Peyer's patch (tissue), 4 donors: Measurements from ENCODE around the gene RMND5A. TPM values are rescaled to one million over a fixed set of nuclear protein-coding genes. Genes with fewer than 3 reads are reported as not detected.

Experiments
- DNase-seq, 3 donors: peaks; one replicate each; pipeline ENCODE4 v3.0.0-alpha.2; 2017 to 2019
- H3K27ac ChIP-seq, 4 donors: fragments of 200-600 bp; sonication (generic); one replicate each; pipeline ENCODE4 v1.5.1; 2016 to 2019
- H3K27me3 ChIP-seq, 2 donors: fragments of 200-600 bp; sonication (generic); one replicate each; pipeline ENCODE4 v1.5.1; 2019
- H3K36me3 ChIP-seq, 3 donors: fragments of 200-600 bp; sonication (generic); one replicate each; pipeline ENCODE4 v1.5.1; 2016 to 2019
- H3K4me1 ChIP-seq, 4 donors: fragments of 200-600 bp; sonication (generic); one replicate each; pipeline ENCODE4 v1.5.1; 2016 to 2019
- H3K4me3 ChIP-seq, 4 donors: fragments of 200-600 bp; sonication (generic); 1 replicate in 3 of 4; 2 replicates in 1 of 4; pipeline ENCODE4 v1.5.1; 2016 to 2019; ENCODE audit warnings: mild to moderate bottlenecking in 1 of 4
- H3K9me3 ChIP-seq, 4 donors: fragments of 200-600 bp; sonication (generic); one replicate each; pipeline ENCODE4 v1.5.1; 2016 to 2019; ENCODE audit warnings: mild to moderate bottlenecking in 1 of 4
- CTCF ChIP-seq, 6 experiments: fragments of 450-650 bp in 4 of 6; fragments of 200-600 bp in 2 of 6; sonication (generic) in 1 of 6; IDR thresholded peaks; one replicate each; pipeline ENCODE4 v1.5.1; 2017 to 2019; ENCODE audit warnings: antibody characterized with exemption in 6 of 6, mild to moderate bottlenecking in 3 of 6, moderate library complexity in 1 of 6
- POLR2A ChIP-seq, 2 donors: fragments of 450-650 bp; IDR thresholded peaks; one replicate each; pipeline ENCODE4 v1.5.1; 2017; ENCODE audit warnings: antibody characterized with exemption in 2 of 2, mild to moderate bottlenecking in 2 of 2, moderate library complexity in 2 of 2
- total RNA-seq, 4 donors: library from RNA; depleted of rRNA; stranded (reverse); fragments of >200 nt; gene quantifications; one replicate each; pipeline ENCODE4 v1.1.0, GENCODE V29; 2016

Gene RMND5A
- total RNA-seq, 4 donors from 2014 or later, result 26.4 to 98.6 (median 49.6) TPM

DNA sequence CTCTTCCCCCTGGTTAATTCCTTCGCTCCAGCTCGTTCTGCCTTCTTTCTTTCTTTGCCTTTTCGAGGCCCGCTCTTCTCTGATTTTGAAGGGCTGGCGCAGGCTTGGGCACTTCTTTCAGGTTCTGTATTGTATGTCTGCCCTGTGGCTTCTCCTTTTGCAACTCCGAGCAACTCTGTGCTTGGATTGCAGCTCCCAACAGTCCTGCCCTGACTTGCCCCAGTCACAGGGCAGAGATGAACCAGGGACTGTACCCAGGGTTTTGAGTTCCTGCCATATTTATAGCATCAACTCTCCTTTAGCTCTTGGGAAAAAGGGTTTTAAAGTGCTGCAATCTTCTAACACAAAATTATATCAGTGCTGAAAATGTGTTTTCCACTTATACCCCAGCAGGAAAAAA is 101.8 kb downstream of the RMND5A start:
- DNase-seq, result no peak
- Histone ChIP-seq H3K27ac (peak overlapping the region in 1 of 4 donors; percentile 5), H3K4me1 (peaks cover 0 to 4% (median 0%) of the 10 kb centered on the region in 4 donors), H3K27me3 (no peaks in the 10 kb centered on the region), H3K9me3 (no peaks in the 10 kb centered on the region), H3K4me3 (peak overlapping the region in 1 of 4 donors; percentile 2), H3K36me3 (no peaks in the 10 kb centered on the region)
- TF ChIP-seq CTCF (IDR thresholded peaks at IDR 0.05) (no peak), POLR2A (IDR thresholded peaks at IDR 0.05) (no peak)

DNA sequence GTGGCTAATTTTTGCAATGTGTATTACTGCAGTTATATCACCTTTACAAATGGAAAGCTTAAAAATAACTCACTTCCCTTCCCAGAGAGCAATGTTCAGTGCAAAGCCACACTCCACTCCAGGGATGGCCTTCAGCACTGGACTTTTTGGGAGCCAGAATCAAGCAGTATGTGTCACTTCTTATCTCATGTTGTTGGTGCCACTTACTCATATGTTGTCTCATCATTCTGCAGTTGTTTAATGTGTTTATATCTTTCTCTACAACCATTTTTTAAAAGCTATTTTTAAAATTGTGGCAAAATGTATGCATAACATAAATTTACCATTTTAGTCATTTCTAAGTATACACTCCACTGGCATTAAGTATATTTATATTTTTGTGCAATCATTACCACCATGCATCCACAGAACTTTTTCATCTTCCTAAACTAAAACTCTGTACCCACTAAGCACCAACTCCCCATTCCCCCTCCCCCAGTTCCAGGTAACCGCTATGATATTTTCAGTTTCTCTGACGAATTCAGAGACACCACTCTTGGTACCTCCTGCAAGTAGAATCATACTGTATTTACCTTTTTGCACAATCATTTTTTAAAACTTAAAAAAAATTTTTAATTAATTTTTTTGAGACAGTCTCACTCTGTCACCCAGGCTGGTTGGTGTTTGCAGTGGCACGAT is 102.7 kb downstream of the RMND5A start:
- Histone ChIP-seq H3K36me3 (no peaks in the 10 kb centered on the region), H3K4me3 (no peak overlapping the region), H3K27me3 (no peaks in the 10 kb centered on the region), H3K27ac (no peak overlapping the region), H3K4me1 (peaks cover 0 to 4% (median 0%) of the 10 kb centered on the region in 4 donors), H3K9me3 (no peaks in the 10 kb centered on the region)
- TF ChIP-seq CTCF (IDR thresholded peaks at IDR 0.05), result no peak
- TF ChIP-seq POLR2A (IDR thresholded peaks at IDR 0.05), result no peak
- no peak for DNase-seq

- H3K27ac ChIP-seq, result peak overlapping the region in 3 of 4 donors; percentile 42 to 49 (median 45)
Observed at GRCh38 chr2:86825036-86825692, 105.1 kb downstream of the RMND5A start.

DNA sequence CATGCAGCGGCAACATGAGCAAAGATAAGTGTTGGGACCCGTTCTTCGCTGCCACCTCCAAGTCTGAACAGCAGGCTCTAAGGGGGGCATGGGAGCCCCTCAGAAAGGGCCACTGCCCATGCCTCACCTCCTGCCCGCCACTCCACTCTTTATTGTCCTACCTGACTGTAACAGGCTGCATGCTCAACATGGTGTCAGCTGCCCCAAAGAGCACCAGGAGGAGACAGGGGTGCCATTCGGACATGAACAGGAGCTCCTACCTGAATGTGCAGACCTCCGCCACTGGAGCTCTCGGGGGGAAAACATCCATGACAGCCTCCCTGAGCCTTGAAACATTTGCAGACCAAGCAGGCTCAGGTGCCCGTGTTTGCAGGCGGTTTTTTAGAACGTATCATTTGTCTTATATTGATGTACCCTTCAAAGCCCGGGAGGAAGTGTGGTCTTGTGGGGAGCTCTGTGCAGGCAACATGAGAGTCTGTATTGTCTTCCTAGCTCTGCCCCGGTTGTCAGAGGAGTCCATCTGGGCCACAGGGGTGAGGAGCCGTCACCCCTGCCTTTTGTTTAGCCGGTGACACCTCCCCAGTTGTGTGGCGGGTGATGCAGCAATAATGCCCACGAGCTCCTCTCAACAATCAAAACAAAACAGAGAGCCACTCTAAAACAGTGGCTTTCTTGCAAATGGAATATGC is 105.7 kb downstream of the RMND5A start:
- Histone ChIP-seq H3K36me3 (no peaks in the 10 kb centered on the region), H3K9me3 (no peaks in the 10 kb centered on the region), H3K27ac (peak overlapping the region in 3 of 4 donors; percentile 42 to 49 (median 45)), H3K27me3 (no peaks in the 10 kb centered on the region), H3K4me3 (peak overlapping the region in 2 of 4 donors; percentile 15 to 35), H3K4me1 (peaks cover 0 to 4% (median 0%) of the 10 kb centered on the region in 4 donors)
- DNase-seq, result peak in 2 of 3 donors; percentile 29 to 62
- TF ChIP-seq POLR2A (IDR thresholded peaks at IDR 0.05) (peak in 1 of 2 donors; percentile 36), CTCF (IDR thresholded peaks at IDR 0.05) (no peak)

More at GRCh38 chr2:86825036-86825692, 105.1 kb downstream of the RMND5A start:
- Histone ChIP-seq H3K9me3 (no peaks in the 10 kb centered on the region), H3K4me1 (peaks cover 0 to 4% (median 0%) of the 10 kb centered on the region in 4 donors), H3K4me3 (peak overlapping the region in 2 of 4 donors; percentile 15 to 35), H3K27me3 (no peaks in the 10 kb centered on the region), H3K36me3 (no peaks in the 10 kb centered on the region)
- TF ChIP-seq CTCF (IDR thresholded peaks at IDR 0.05) (no peak), POLR2A (IDR thresholded peaks at IDR 0.05) (no peak)
- no peak for DNase-seq

GRCh38 chr2:86826951-86827350 is 106.9 kb downstream of the RMND5A start:
- Histone ChIP-seq H3K27me3 (no peaks in the 10 kb centered on the region), H3K9me3 (no peaks in the 10 kb centered on the region), H3K36me3 (no peaks in the 10 kb centered on the region), H3K27ac (peak overlapping the region in 2 of 4 donors; percentile 26 to 36), H3K4me3 (no peak overlapping the region), H3K4me1 (peaks cover 0 to 4% (median 0%) of the 10 kb centered on the region in 4 donors)
- DNase-seq, result no peak
- TF ChIP-seq CTCF (IDR thresholded peaks at IDR 0.05) (no peak), POLR2A (IDR thresholded peaks at IDR 0.05) (no peak)

Other genes with a start within 250 kb of the RMND5A start
- 100 to 1,000 TPM; 104 to 139 (median 122) TPM for gene CHMP3, start 156.8 kb upstream of the RMND5A start, total RNA-seq
- 100 to 1,000 TPM in 2 of 4 donors, 10 to 100 TPM in 2; 22.3 to 127 (median 102) TPM for gene RNF103, start 96.4 kb upstream of the RMND5A start, total RNA-seq
- gene CD8A, start 70.6 kb downstream of the RMND5A start, total RNA-seq, result 1 to 10 TPM; 3.4 to 8.9 (median 4.8) TPM
- 10 to 100 TPM in 3 of 4 donors, 1 to 10 TPM in 1; 3.8 to 30.5 (median 21.6) TPM for gene CD8B, start 141.6 kb downstream of the RMND5A start, total RNA-seq
- 10 to 100 TPM in 1 of 4 donors, 1 to 10 TPM in 3; 3.6 to 14.0 (median 5.4) TPM for gene RGPD1, start 221.8 kb downstream of the RMND5A start, total RNA-seq